ENCODE data around the gene WSB1.
A peak's percentile ranks its signal among the peaks of the same experiment; 100 is the strongest.
"Not testable (repeated sequence)": the region's sequence is repeated elsewhere in the genome, so short reads cannot be mapped to it uniquely, and the experiment has no call there.

Gene WSB1

DNA sequence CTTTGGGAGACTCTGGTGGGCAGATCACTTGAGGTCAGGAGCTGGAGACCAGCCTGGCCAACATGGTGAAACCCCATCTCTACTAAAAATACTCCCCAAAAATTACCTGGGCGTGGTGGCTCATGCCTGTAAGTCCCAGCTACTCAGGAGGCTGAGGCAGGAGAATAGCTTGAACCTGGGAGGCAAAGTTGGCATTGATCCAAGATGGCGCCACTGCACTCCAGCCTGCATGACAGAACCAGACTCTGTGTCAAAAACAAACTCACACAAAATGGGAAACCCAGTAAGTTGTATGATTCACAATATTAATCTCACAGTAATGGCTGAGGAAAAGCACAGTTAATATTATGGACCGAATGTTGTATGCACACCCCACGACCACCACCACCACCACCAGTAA lies 24.3 kb downstream of the WSB1 start:
- DNase-seq, result no peak

DNA sequence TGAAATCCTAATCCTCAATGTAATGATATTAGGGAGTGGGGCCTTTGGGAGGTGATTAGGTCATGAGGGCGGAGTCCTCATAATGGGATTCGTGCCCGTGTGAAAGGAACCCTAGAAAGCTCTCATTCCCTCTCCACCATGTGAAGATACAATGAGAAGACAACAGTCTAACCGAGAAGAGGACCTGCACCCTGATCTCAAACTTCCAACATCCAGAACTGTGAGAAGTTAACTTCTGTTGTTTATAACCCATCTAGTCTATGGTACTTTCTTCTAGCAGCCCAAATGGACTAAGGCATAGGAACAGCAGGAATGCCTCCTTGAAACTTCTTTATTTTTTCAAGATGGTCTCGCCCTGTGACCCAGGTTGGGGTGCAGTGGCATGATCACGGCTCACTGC lies 24.7 kb downstream of the WSB1 start:
- DNase-seq, result no peak

GRCh38 chr17:27319541-27320221 lies 25.8 kb downstream of the WSB1 start:
- DNase-seq, result peak; percentile 68

DNA sequence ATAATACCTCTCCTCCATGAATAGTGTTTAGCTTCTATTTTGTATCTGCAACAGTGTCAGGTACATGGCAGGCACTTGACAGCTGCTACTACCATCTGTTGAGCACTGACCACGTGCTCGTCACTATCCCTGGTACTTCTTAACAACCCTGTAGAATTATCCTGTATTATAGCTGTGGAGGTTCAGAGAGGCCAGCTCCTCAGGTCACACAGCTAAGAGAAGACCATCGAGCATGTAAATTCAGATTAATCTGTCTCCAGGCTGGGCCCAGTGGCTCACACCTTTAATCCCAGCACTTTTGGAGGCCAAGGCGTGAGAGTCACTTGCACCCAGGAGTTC lies 26.3 kb downstream of the WSB1 start:
- no peak for DNase-seq

DNA sequence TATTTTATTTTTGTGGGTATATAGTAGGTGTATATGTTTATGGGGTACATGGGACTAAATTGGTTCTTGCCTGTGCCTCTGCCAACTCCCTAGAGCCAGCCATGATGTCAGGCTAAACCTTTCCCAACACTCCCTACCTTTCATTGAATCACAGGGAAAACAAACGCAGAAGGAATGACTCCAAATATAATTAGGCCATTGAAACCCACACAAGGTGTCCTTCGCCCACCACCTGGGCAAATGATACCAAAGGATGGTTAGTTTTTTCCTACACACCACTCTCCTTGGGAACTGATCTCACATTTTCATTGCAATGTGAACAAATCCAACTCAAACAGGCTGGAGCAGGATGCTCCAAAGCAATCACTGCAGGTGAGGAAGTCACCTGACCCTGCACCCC lies 27.5 kb downstream of the WSB1 start:
- no peak for DNase-seq

- DNase-seq, result no peak
These were observed 28.1 kb downstream of the WSB1 start for GRCh38 chr17:27322026-27322425.

GRCh38 chr17:27322690-27323508 lies 29.0 kb downstream of the WSB1 start:
- DNase-seq, result no peak

- DNase-seq, result no peak
These were observed 29.8 kb downstream of the WSB1 start for GRCh38 chr17:27323538-27324215.

- DNase-seq, result no peak
These were observed 30.9 kb downstream of the WSB1 start for GRCh38 chr17:27324771-27325339.

GRCh38 chr17:27326051-27326450 lies 32.1 kb downstream of the WSB1 start:
- DNase-seq, result no peak

DNA sequence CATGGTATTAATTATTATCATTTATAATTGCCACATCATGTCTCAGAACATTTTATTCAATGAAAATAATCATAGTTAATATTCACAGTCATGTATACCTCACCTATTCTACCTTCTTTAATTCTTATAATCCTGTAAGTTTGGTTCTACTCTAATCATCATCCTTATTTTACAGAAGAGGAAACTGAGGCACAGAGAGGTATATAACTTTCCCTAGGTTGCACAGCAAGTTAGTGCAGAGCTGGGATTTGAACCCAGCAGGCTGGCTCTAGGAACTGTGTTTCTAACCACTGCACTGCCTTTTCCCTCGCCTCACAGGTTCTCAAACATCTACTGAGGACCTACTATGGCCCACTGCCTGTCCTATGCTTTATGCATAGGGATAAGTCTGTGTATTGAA lies 32.7 kb downstream of the WSB1 start:
- DNase-seq, result no peak

DNA sequence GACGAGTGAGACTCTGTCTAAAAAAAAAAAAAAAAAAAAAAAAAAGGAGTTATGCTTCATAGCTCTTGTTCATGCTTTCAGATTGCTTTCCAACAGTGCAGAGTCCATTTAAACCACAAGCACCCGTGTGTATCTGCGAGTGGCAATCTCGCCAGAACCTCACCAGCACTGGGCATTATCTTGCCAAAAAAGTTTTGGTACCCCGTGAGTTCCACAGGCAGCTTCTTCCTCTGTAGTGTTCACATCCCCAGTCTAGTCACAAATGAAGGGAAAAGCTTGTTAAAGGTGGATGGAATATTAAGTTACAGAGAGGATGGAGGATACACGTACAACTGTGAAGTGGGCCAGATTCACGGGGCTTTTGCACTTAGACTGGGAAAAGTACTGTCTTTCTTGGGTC lies 33.5 kb downstream of the WSB1 start:
- no peak for DNase-seq

DNA sequence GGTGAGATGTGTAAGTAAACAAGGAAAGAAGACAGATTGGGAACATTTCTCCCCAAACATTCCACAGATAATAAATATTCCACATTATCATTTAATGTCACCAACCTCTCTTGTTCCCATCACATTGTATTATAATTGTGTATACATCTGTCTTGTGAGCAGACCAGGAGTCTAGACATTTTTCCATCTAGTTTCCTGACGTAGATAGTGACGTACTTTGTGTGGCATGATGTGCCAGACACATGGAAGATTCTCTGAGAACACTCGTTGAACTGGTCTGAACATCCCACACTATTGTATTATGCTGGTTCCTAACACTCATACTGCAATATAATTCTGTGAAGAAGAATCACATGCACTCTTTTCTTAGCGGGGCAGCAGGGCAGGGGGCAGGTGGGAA lies 34.0 kb downstream of the WSB1 start:
- DNase-seq, result no peak

- not testable (repeated sequence) for DNase-seq
These were observed 34.8 kb downstream of the WSB1 start for GRCh38 chr17:27328686-27329085.

DNA sequence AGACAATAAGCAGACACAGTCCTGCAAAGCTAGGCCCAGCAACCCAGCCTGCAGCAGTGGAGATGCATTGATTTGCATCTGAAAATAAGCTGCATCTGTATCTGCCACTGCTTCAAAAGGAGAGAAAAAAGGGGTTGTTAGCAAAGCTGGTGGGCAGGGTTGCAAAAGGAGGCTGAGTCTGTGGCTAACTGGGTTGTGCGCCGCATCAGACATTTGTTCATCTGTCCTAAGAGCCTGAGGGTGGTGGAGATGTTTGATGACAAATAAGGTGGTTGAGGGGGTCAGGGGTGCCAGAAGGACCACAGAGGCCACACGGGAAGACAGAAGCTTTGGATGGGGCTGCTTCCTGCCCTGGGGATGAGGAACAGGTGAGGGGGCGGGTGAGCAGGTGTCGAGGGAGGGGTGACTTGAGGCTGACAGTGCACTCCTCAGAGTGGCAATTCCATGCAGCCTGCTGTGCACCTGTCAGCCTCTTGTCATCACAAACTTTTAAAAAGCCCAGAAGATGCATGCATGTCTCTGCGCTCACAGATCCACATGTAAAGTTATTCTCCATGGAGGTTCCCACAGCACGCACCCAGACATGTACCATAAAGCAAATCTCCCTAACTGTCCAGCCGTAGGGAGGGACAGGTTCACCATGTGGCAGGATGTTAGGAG lies 35.4 kb downstream of the WSB1 start:
- DNase-seq, result no peak

- DNase-seq, result no peak
These were observed 38.1 kb downstream of the WSB1 start for GRCh38 chr17:27332047-27332393.

- peak; percentile 92 for DNase-seq
These were observed 38.8 kb downstream of the WSB1 start for GRCh38 chr17:27332485-27333409.

DNA sequence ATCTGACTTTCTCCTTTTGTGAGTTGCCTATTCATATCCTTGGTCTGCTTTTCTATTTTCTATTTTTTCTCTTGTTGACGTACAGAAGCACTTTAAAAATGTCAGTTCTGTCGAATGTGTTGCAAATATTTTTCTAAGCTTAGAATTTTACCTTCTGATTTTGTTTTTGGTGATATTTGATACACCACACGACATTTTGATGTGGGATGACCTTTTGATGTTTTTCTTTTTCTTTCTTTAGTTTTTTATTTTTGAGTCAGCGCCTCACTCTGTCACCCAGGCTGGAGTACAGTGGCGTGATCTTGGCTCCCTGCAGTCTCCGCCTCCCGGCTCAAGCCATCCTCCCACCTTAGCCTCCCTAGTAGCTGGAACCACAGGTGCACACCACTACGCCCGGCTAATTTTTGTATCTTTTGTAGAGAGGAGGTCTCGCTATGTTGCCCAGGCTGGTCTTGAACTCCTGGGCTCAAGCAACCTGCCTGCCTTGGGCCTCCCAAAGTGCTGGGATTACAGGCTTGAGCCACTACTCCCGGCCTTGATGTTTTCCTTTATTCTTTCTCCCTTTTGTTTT lies 39.6 kb downstream of the WSB1 start:
- no peak for DNase-seq

DNA sequence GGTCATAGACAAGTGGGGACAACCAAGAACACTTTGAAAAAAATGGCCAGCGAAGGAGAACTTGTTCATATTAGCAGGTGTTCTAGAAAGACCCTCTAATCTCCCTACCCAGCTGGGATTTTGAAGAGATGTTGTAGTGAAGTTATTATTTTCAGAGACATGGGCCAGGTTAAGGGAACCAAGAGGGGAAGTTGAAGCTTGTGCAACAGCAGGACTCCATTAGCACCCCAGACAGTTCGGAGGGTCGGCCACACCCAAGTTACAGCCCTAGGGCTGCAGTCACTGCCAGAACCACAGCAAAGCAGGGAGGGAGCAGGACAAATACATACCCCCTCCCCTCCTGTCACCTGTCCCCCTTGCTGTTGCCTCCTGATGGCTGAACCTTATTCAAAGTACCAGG lies 42.3 kb downstream of the WSB1 start:
- DNase-seq, result no peak

DNA sequence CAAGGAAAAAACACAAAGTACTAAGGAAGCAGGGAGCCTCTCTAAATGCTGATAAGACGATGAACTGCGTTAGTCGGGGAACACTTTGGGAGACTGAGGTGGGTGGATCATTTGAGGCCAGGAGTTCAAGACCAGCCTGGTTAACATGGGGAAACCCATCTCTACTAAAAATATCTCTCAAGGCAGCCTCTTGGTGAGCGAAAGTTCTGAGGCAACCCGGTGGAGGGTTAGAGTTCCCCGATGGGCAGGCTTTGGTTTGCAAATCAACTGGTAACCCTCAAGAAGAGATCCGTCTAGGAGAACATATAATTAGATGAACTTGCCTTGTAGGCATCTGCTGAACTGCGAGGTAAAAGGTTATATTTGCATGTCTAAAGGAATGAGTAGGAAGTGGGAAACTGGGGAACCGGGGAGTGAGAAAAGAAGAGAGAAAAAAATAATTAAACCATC lies 44.6 kb downstream of the WSB1 start:
- no peak for DNase-seq

DNA sequence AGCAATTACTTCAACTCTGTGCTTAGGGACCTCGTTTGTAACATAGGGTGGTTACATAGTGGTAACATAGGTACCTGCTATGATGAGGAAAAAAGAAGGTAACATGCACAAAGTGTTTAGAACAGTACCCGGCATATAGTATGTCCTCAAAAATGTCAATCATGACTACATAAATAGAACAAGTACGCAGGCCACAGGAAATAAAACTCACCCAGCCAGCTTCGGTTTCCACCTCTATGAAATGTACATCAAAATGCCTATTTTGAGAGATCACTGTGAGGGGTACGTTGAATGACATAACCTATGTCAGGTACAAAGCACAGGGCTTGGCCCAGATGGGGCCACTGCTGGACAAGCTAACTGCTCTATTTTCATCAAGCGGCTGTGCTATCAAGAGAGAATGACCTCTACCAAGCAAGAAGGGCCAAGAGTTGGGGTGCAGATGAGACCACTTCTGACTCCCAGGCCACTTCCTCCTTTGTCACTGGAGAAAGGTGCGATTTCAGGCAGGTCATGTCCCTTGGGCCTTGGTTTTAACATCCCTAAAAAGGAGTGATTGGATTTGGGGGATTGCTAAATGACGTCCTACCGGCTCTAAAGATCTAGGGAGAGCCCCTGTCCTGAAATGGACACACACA lies 45.4 kb downstream of the WSB1 start:
- no peak for DNase-seq

Data from DMS79 (cell line).